SK-N-SH treated with all-trans-retinoic acid at 6 μM for 48 hours (cell line): ENCODE data around the gene CBX7.

Experiments used
- ARNTL ChIP-seq: fragments of 450-650 bp; formaldehyde crosslinking; IDR thresholded peaks from 2 replicates; pipeline ENCODE4 v1.5.0; 2020; ENCODE audit warnings: low read depth, mild to moderate bottlenecking, moderate library complexity, borderline replicate concordance
- GLIS3 ChIP-seq: fragments of 250-450 bp; sonication (Bioruptor Pico); IDR thresholded peaks from 2 replicates; pipeline ENCODE4 v1.5.0; 2020; ENCODE audit warnings: mild to moderate bottlenecking, moderate library complexity
- OSR1 ChIP-seq: fragments of 250-450 bp; sonication (Bioruptor Pico); IDR thresholded peaks from 2 replicates; pipeline ENCODE4 v1.8.0; 2022; ENCODE audit warnings: moderate library complexity, mild to moderate bottlenecking, inconsistent platforms
- PPARA ChIP-seq: fragments of 250-450 bp; sonication (Bioruptor Pico); IDR thresholded peaks from 2 replicates; pipeline ENCODE4 v1.5.0; 2020; ENCODE audit warnings: mild to moderate bottlenecking, borderline replicate concordance
- TOX ChIP-seq: fragments of 250-450 bp; sonication (Bioruptor Pico); IDR thresholded peaks from 2 replicates; pipeline ENCODE4 v1.8.0; 2021; ENCODE audit warnings: mild to moderate bottlenecking, moderate library complexity, borderline replicate concordance
- ZNF565 ChIP-seq: fragments of 450-650 bp; formaldehyde crosslinking; conservative IDR thresholded peaks from 2 replicates; pipeline ENCODE4 v1.5.0; 2020; ENCODE audit warnings: low read depth, mild to moderate bottlenecking, moderate library complexity
- TF ChIP-seq, protein P1 (sequence below): fragments of 250-450 bp; sonication (Bioruptor Pico); IDR thresholded peaks from 2 replicates; pipeline ENCODE4 v1.8.0; 2020; ENCODE audit warnings: mild to moderate bottlenecking, moderate library complexity, borderline replicate concordance

DNA sequence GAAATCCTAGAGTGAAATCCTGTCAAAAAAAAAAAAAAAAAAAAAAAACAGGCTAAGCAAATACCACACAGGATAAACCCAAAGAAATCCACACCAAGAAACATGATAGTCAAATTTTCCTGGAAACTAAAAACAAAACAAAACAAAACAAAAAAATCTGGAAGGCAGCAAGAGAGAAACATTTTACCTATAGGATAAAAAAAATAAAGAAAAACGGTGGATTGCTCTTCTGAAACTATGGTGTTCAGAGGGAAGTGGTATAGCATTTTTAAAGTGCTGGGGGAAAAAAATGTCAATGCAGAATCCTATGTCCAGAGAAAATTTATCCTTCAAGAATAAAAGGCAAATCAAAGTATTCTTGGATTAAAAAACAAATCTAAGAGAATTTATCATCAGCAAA is 41.6 kb upstream of the CBX7 start:
- no peak for TF ChIP-seq ARNTL (CRISPR knock-in tag)
- TF ChIP-seq GLIS3 (CRISPR knock-in tag) = no peak
- TF ChIP-seq, protein P1, sequence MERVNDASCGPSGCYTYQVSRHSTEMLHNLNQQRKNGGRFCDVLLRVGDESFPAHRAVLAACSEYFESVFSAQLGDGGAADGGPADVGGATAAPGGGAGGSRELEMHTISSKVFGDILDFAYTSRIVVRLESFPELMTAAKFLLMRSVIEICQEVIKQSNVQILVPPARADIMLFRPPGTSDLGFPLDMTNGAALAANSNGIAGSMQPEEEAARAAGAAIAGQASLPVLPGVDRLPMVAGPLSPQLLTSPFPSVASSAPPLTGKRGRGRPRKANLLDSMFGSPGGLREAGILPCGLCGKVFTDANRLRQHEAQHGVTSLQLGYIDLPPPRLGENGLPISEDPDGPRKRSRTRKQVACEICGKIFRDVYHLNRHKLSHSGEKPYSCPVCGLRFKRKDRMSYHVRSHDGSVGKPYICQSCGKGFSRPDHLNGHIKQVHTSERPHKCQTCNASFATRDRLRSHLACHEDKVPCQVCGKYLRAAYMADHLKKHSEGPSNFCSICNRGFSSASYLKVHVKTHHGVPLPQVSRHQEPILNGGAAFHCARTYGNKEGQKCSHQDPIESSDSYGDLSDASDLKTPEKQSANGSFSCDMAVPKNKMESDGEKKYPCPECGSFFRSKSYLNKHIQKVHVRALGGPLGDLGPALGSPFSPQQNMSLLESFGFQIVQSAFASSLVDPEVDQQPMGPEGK (CRISPR knock-in tag) = no peak
- no peak for TF ChIP-seq ZNF565
- no peak for TF ChIP-seq PPARA (CRISPR knock-in tag)
- no peak for TF ChIP-seq TOX
- no peak for TF ChIP-seq OSR1 (CRISPR knock-in tag)
